ENCODE results near the gene KCNT1.

The KCNT1 gene

GRCh38 chr9:135783540-135784245 lies 81.7 kb downstream of the KCNT1 start:
- no peak for ATAC-seq
- DNase-seq: no peak

- no peak for DNase-seq
- ATAC-seq: no peak
Measured at GRCh38 chr9:135785013-135785575, 83.1 kb downstream of the KCNT1 start.

- DNase-seq: no peak
- ATAC-seq: no peak
Measured at GRCh38 chr9:135786146-135786690, 84.2 kb downstream of the KCNT1 start.

- no peak for DNase-seq
- no peak for ATAC-seq
Measured at GRCh38 chr9:135787317-135787716, 85.3 kb downstream of the KCNT1 start.

GRCh38 chr9:135787776-135788575 lies 86.0 kb downstream of the KCNT1 start:
- no peak for DNase-seq
- ATAC-seq: no peak

- DNase-seq (no peak), ATAC-seq (no peak)
Measured at GRCh38 chr9:135788576-135789300, 86.8 kb downstream of the KCNT1 start.

- ATAC-seq (no peak), DNase-seq (no peak)
Measured at GRCh38 chr9:135789838-135790291, 87.9 kb downstream of the KCNT1 start.

GRCh38 chr9:135790356-135790755 lies 88.4 kb downstream of the KCNT1 start:
- no peak for DNase-seq
- ATAC-seq: no peak

- DNase-seq (no peak), ATAC-seq (no peak)
Measured at GRCh38 chr9:135790850-135791249, 88.9 kb downstream of the KCNT1 start.

GRCh38 chr9:135791431-135792267 lies 89.7 kb downstream of the KCNT1 start:
- peak; percentile 21 for ATAC-seq
- no peak for DNase-seq

GRCh38 chr9:135792268-135793128 lies 90.5 kb downstream of the KCNT1 start:
- DNase-seq (no peak), ATAC-seq (peak; percentile 6)

- no peak for DNase-seq
- ATAC-seq: no peak
Measured at GRCh38 chr9:135793221-135794056, 91.5 kb downstream of the KCNT1 start.

- ATAC-seq: no peak
Measured at GRCh38 chr9:135794057-135794335, 92.0 kb downstream of the KCNT1 start.

GRCh38 chr9:135794361-135794885 lies 92.4 kb downstream of the KCNT1 start:
- no peak for DNase-seq
- no peak for ATAC-seq

More at GRCh38 chr9:135794057-135794335, 92.0 kb downstream of the KCNT1 start:
- DNase-seq: no peak

GRCh38 chr9:135795391-135795790 lies 93.4 kb downstream of the KCNT1 start:
- ATAC-seq: no peak
- DNase-seq: no peak

- no peak for ATAC-seq
Measured at GRCh38 chr9:135796784-135797485, 95.0 kb downstream of the KCNT1 start.

GRCh38 chr9:135797507-135798262 lies 95.7 kb downstream of the KCNT1 start:
- no peak for ATAC-seq
- DNase-seq: peak; percentile 56

More at GRCh38 chr9:135796784-135797485, 95.0 kb downstream of the KCNT1 start:
- no peak for DNase-seq

GRCh38 chr9:135798263-135798585 lies 96.2 kb downstream of the KCNT1 start:
- ATAC-seq (no peak), DNase-seq (no peak)
